CD14-positive monocyte (primary cell): ENCODE results near the gene MAP3K20. TPM values are rescaled to one million over a fixed set of nuclear protein-coding genes. Genes with fewer than 3 reads are reported as not detected.

Source experiments
- DNase-seq, 3 donors: peaks; one replicate each; pipeline ENCODE4 v3.0.0-alpha.2; 2011 to 2022
- H2AFZ ChIP-seq: 2 replicates; pipeline ENCODE4 v1.6.0; 2012; ENCODE audit warnings: mild to moderate bottlenecking, low read depth, low read length, inconsistent platforms; ENCODE audit not compliant: insufficient read depth, poor library complexity, severe bottlenecking
- H3K27ac ChIP-seq, 2 donors: 1 replicate in 1 of 2; 2 replicates in 1 of 2; pipeline ENCODE4 v1.5.1; 2012 to 2013; ENCODE audit warnings: low read length in 2 of 2, control low read depth in 1 of 2, inconsistent platforms in 1 of 2, low read depth in 1 of 2, mild to moderate bottlenecking in 1 of 2
- H3K27me3 ChIP-seq, 2 donors: one replicate each; pipeline versions ENCODE4 v1.6.0 to v1.6.1; 2011 to 2013; ENCODE audit warnings: low read length in 2 of 2; ENCODE audit not compliant: control insufficient read depth in 2 of 2, insufficient read depth in 2 of 2
- H3K36me3 ChIP-seq, 2 donors: replicated peaks in 1 of 2; 1 replicate in 1 of 2; 2 replicates in 1 of 2; pipeline versions ENCODE4 v1.5.1 to v1.6.1; 2012 to 2013; ENCODE audit warnings: low read length in 2 of 2, control low read depth in 1 of 2, inconsistent platforms in 1 of 2, mild to moderate bottlenecking in 1 of 2; ENCODE audit not compliant: insufficient read depth in 2 of 2, control insufficient read depth in 1 of 2
- H3K4me1 ChIP-seq, 2 donors: 1 replicate in 1 of 2; 2 replicates in 1 of 2; pipeline versions ENCODE4 v1.5.1 to v1.6.1; 2012 to 2013; ENCODE audit warnings: low read length in 2 of 2, control low read depth in 1 of 2, inconsistent platforms in 1 of 2, mild to moderate bottlenecking in 1 of 2, moderate library complexity in 1 of 2; ENCODE audit not compliant: insufficient read depth in 2 of 2, control insufficient read depth in 1 of 2
- H3K4me2 ChIP-seq: replicated peaks from 2 replicates; pipeline ENCODE3; 2012; ENCODE audit warnings: low read length, moderate library complexity, mild to moderate bottlenecking; ENCODE audit not compliant: poor library complexity, severe bottlenecking; ENCODE audit errors: extremely low read depth
- H3K4me3 ChIP-seq, 3 experiments: fragments of 200-600 bp in 1 of 3; sonication (generic) in 1 of 3; replicated peaks in 1 of 3; 1 replicate in 2 of 3; 2 replicates in 1 of 3; pipeline ENCODE4 v1.5.1; 2011 to 2013; ENCODE audit warnings: low read length in 3 of 3, mild to moderate bottlenecking in 3 of 3, control low read depth in 2 of 3, low read depth in 2 of 3, inconsistent platforms in 1 of 3, moderate library complexity in 1 of 3
- H3K79me2 ChIP-seq: 2 replicates; pipeline ENCODE4 v1.6.0; 2012; ENCODE audit warnings: mild to moderate bottlenecking, control low read depth, inconsistent platforms, low read length, moderate library complexity; ENCODE audit not compliant: insufficient read depth
- H3K9ac ChIP-seq: 2 replicates; pipeline ENCODE4 v1.6.0; 2017; ENCODE audit warnings: low read length, mild to moderate bottlenecking; ENCODE audit not compliant: insufficient read depth, poor library complexity, severe bottlenecking
- H3K9me3 ChIP-seq, 2 donors: replicated peaks in 1 of 2; 1 replicate in 1 of 2; 2 replicates in 1 of 2; pipeline versions ENCODE4 v1.5.1 to v1.6.1; 2012 to 2013; ENCODE audit warnings: low read length in 2 of 2, control low read depth in 1 of 2; ENCODE audit not compliant: control insufficient read depth in 1 of 2, insufficient read depth in 1 of 2
- H4K20me1 ChIP-seq: 2 replicates; pipeline ENCODE4 v1.6.0; 2012; ENCODE audit warnings: mild to moderate bottlenecking, low read length, control low read depth, moderate library complexity; ENCODE audit not compliant: insufficient read depth
- H3K27ac Mint-ChIP-seq, 7 donors: one replicate each; pipeline ENCODE4 v1.8.0; 2020; ENCODE audit warnings: mild to moderate bottlenecking in 7 of 7, mixed read lengths in 7 of 7, moderate library complexity in 6 of 7, inconsistent platforms in 2 of 7
- H3K27me3 Mint-ChIP-seq, 3 donors: one replicate each; pipeline ENCODE4 v1.8.0; 2021 to 2022; ENCODE audit warnings: low read depth in 3 of 3, mild to moderate bottlenecking in 3 of 3, mixed read lengths in 3 of 3, moderate library complexity in 3 of 3, inconsistent platforms in 1 of 3
- H3K36me3 Mint-ChIP-seq, 2 donors: one replicate each; pipeline ENCODE4 v1.8.0; 2020; ENCODE audit warnings: mixed read lengths in 2 of 2, inconsistent platforms in 1 of 2, mild to moderate bottlenecking in 1 of 2
- H3K4me1 Mint-ChIP-seq: one replicate; pipeline ENCODE4 v1.8.0; 2020; ENCODE audit warnings: mild to moderate bottlenecking, mixed read lengths
- H3K4me3 Mint-ChIP-seq, 2 donors: one replicate each; pipeline ENCODE4 v1.8.0; 2020; ENCODE audit warnings: mild to moderate bottlenecking in 2 of 2, mixed read lengths in 2 of 2, moderate library complexity in 1 of 2
- H3K9me3 Mint-ChIP-seq, 7 donors: one replicate each; pipeline ENCODE4 v1.8.0; 2020 to 2022; ENCODE audit warnings: mixed read lengths in 7 of 7, mild to moderate bottlenecking in 6 of 7, moderate library complexity in 6 of 7, inconsistent platforms in 2 of 7
- CTCF ChIP-seq: fragments of 200-600 bp; IDR thresholded peaks from one replicate; pipeline ENCODE4 v1.8.0; 2022; ENCODE audit warnings: antibody characterized with exemption, mild to moderate bottlenecking
- WGBS: methylation state at CpG from one replicate; pipeline ENCODE4 v1.1.5; 2013; ENCODE audit warnings: missing lambda C conversion rate; ENCODE audit not compliant: insufficient coverage; 5-methylcytosine and 5-hydroxymethylcytosine counted together
- intact Hi-C, 2 donors: fragments of 100-400 bp; cut with micrococcal nuclease; formaldehyde crosslinking; loops; one replicate each; pipeline versions ENCODE4 v1.15.0 to v1.15.1; 2023
- polyA plus RNA-seq, 3 donors: library from polyadenylated mRNA; depleted of rRNA in 1 of 3; unstranded in 2 of 3; stranded (reverse) in 1 of 3; fragments of 300-500 nt in 2 of 3; fragments of >200 nt in 1 of 3; fragmentation: Illumina TruSeq in 2 of 3; gene quantifications; 1 replicate in 2 of 3; 2 replicates in 1 of 3; pipeline ENCODE4 v1.2.3, GENCODE V29; 2012 to 2021

Gene MAP3K20
- polyA plus RNA-seq, 3 donors = 14.3 to 30.7 (median 21.6) TPM

- intact Hi-C loops = no loop called here
- DNase-seq = no peak
Measured at GRCh38 chr2:173239644-173240043, 164.0 kb downstream of the MAP3K20 start.

GRCh38 chr2:173240083-173240482, 164.4 kb downstream of the MAP3K20 start:
- no CpG with 5 or more reads among the region's 2 CpGs for WGBS
- Histone ChIP-seq H3K4me1 (no peaks in the 10 kb centered on the region), H3K4me2 (no peak overlapping the region), H3K9me3 (no peaks in the 10 kb centered on the region), H2AFZ (no peak overlapping the region), H3K27me3 (no peaks in the 10 kb centered on the region), H3K36me3 (peaks cover 7 to 73% of the 10 kb centered on the region in 2 donors), H3K27ac (no peak overlapping the region), H3K4me3 (no peak overlapping the region), H3K9ac (no peak overlapping the region), H4K20me1 (no peaks in the 10 kb centered on the region), H3K79me2 (no peaks in the 10 kb centered on the region)
- Mint-ChIP-seq H3K27me3 (no peaks in the 10 kb centered on the region), H3K4me3 (no peak overlapping the region), H3K4me1 (no peaks in the 10 kb centered on the region), H3K36me3 (peaks cover 62 to 76% of the 10 kb centered on the region in 2 donors), H3K9me3 (no peaks in the 10 kb centered on the region), H3K27ac (no peak overlapping the region)
- intact Hi-C loops = no loop called here
- no peak for TF ChIP-seq CTCF
- no peak for DNase-seq

More at GRCh38 chr2:173239644-173240043, 164.0 kb downstream of the MAP3K20 start:
- peaks cover 63 to 77% of the 10 kb centered on the region in 2 donors for H3K36me3 Mint-ChIP-seq
- no peaks in the 10 kb centered on the region for H3K9me3 ChIP-seq
- peaks cover 0 to 2% (median 0%) of the 10 kb centered on the region in 3 donors for H3K27me3 Mint-ChIP-seq
- H3K9ac ChIP-seq = no peak overlapping the region
- no peak overlapping the region for H3K4me3 Mint-ChIP-seq
- no peak overlapping the region for H3K27ac ChIP-seq
- H2AFZ ChIP-seq = no peak overlapping the region
- no peaks in the 10 kb centered on the region for H3K4me1 Mint-ChIP-seq
- H3K4me3 ChIP-seq = no peak overlapping the region
- H3K9me3 Mint-ChIP-seq = no peaks in the 10 kb centered on the region
- H3K79me2 ChIP-seq = no peaks in the 10 kb centered on the region
- no peaks in the 10 kb centered on the region for H4K20me1 ChIP-seq
- peaks cover 7 to 77% of the 10 kb centered on the region in 2 donors for H3K36me3 ChIP-seq
- H3K4me2 ChIP-seq = no peak overlapping the region
- H3K27me3 ChIP-seq = no peaks in the 10 kb centered on the region
- no CpG with 5 or more reads among the region's 2 CpGs for WGBS
- peak overlapping the region in 1 of 7 donors; percentile 33 for H3K27ac Mint-ChIP-seq
- TF ChIP-seq CTCF = no peak
- no peaks in the 10 kb centered on the region for H3K4me1 ChIP-seq
